ENCODE results near the gene FGD3.
"Not testable (repeated sequence)": the region's sequence is repeated elsewhere in the genome, so short reads cannot be mapped to it uniquely, and the experiment has no call there.

FGD3 gene

GRCh38 chr9:92979283-92980056, 32.1 kb downstream of the FGD3 start:
- no peak for DNase-seq

- no peak for DNase-seq
These were observed 32.9 kb downstream of the FGD3 start for GRCh38 chr9:92980085-92980745.

- no peak for DNase-seq
These were observed 34.8 kb downstream of the FGD3 start for GRCh38 chr9:92982130-92982529.

- no peak for DNase-seq
These were observed 36.8 kb downstream of the FGD3 start for GRCh38 chr9:92983984-92984589.

- DNase-seq = no peak
These were observed 37.7 kb downstream of the FGD3 start for GRCh38 chr9:92984976-92985375.

GRCh38 chr9:92986176-92987119, 39.1 kb downstream of the FGD3 start:
- no peak for DNase-seq

- no peak for DNase-seq
These were observed 41.0 kb downstream of the FGD3 start for GRCh38 chr9:92988215-92988768.

GRCh38 chr9:92989561-92989960, 42.2 kb downstream of the FGD3 start:
- no peak for DNase-seq

GRCh38 chr9:92990461-92990860, 43.1 kb downstream of the FGD3 start:
- no peak for DNase-seq

GRCh38 chr9:92992549-92992948, 45.2 kb downstream of the FGD3 start:
- DNase-seq = no peak

GRCh38 chr9:92998871-92999270, 51.5 kb downstream of the FGD3 start:
- not testable (repeated sequence) for DNase-seq

GRCh38 chr9:93001031-93001430, 53.7 kb downstream of the FGD3 start:
- no peak for DNase-seq

GRCh38 chr9:93002700-93003099, 55.4 kb downstream of the FGD3 start:
- no peak for DNase-seq

- no peak for DNase-seq
These were observed 56.5 kb downstream of the FGD3 start for GRCh38 chr9:93003552-93004407.

GRCh38 chr9:93004561-93004960, 57.2 kb downstream of the FGD3 start:
- no peak for DNase-seq

GRCh38 chr9:93005876-93006275, 58.6 kb downstream of the FGD3 start:
- DNase-seq = no peak

GRCh38 chr9:93007529-93008058, 60.3 kb downstream of the FGD3 start:
- DNase-seq = no peak

- no peak for DNase-seq
These were observed 61.1 kb downstream of the FGD3 start for GRCh38 chr9:93008457-93008856.

GRCh38 chr9:93009337-93010015, 62.2 kb downstream of the FGD3 start:
- no peak for DNase-seq

- no peak for DNase-seq
These were observed 62.7 kb downstream of the FGD3 start for GRCh38 chr9:93010056-93010455.

GRCh38 chr9:93010704-93011103, 63.4 kb downstream of the FGD3 start:
- DNase-seq = no peak
